ENCODE measurements around the gene CACHD1.

CACHD1 gene

DNA sequence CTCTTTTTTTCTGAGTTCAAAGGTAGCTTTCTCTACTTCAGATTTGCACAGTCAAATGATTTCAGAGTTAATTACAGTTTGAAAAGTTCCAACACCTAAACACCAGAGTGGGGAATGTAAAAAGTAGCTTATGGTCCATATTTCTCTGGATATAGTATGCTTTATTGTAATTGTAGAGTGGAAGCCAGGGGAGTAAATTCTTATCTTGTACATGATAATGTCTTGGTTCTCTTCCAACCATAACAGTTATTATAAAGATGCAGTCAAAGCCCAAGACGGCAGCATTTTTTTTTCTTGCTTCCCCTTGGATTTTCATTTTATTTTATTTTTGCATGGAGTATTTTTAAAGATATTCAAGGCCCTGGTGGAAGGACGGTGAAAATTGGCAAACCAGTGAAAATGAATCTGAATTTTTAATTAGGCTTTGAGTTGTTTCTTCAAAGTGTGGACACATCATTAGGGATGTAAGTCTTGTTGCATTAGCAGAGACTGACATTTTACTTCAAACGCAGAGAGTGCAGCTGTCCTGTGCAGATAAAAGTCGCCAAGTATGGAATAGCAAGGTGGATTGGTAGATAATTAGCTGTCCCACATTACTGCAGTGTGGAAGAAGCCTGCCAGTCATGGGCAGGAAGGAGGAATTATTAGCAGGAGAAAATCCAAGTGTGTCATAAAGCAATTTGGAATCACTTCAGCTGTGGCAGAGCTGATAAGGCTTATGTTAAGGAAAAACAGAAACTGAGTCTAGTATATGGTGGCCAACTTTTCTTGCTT lies 11.3 kb downstream of the CACHD1 start:
- H2BK120ac ChIP-seq (ENCODE audit: insufficient read depth, low read length, poor library complexity): no peak overlapping the region
- H3K27ac ChIP-seq (ENCODE audit: low read depth, low read length): no peak overlapping the region
- H3K14ac ChIP-seq (ENCODE audit: low read length): no peak overlapping the region
- no peak overlapping the region for H3K9ac ChIP-seq (ENCODE audit: low read length)
- no peaks in the 10 kb centered on the region for H3K36me3 ChIP-seq (ENCODE audit: control insufficient read depth in 1 of 2, insufficient read depth in 2 of 2, low read length in 2 of 2)
- H3K79me2 ChIP-seq (ENCODE audit: control insufficient read depth, insufficient read depth, low read length, poor library complexity): no peaks in the 10 kb centered on the region
- H3K27me3 ChIP-seq (ENCODE audit: insufficient read depth, low read length): no peaks in the 10 kb centered on the region
- H3K4ac ChIP-seq (ENCODE audit: low read depth, low read length): no peak overlapping the region
- H3K18ac ChIP-seq (ENCODE audit: low read length): no peak overlapping the region
- H4K91ac ChIP-seq (ENCODE audit: low read depth, low read length): no peak overlapping the region
- H2BK12ac ChIP-seq (ENCODE audit: low read length): no peak overlapping the region
- no peak overlapping the region for H2BK5ac ChIP-seq (ENCODE audit: low read depth, low read length, poor library complexity)
- H3K4me1 ChIP-seq (ENCODE audit: control insufficient read depth in 1 of 2, insufficient read depth in 2 of 2, low read length in 2 of 2): peaks cover 7 to 8% of the 10 kb centered on the region in 2 experiments
- H2AK5ac ChIP-seq (ENCODE audit: low read length): no peak overlapping the region
- no peaks in the 10 kb centered on the region for H3K9me3 ChIP-seq (ENCODE audit: insufficient read depth, low read depth, low read length)
- DNase-seq: no peak
- no peak overlapping the region for H2AFZ ChIP-seq (ENCODE audit: insufficient read depth, low read length, poor library complexity)
- H3K4me2 ChIP-seq (ENCODE audit: low read length): no peak overlapping the region
- no peak overlapping the region for H3K23ac ChIP-seq (ENCODE audit: low read length)
- peaks cover 6% of the 10 kb centered on the region for H3K79me1 ChIP-seq (ENCODE audit: low read length)
- WGBS (ENCODE audit: extremely low coverage, insufficient coverage, insufficient read length): no CpG with 5 or more reads among the region's 4 CpGs
- H4K12ac ChIP-seq (ENCODE audit: low read depth, low read length): no peak overlapping the region
- H4K8ac ChIP-seq (ENCODE audit: low read depth, low read length): no peak overlapping the region
- H3K4me3 ChIP-seq (ENCODE audit: low read depth, low read length): no peak overlapping the region

DNA sequence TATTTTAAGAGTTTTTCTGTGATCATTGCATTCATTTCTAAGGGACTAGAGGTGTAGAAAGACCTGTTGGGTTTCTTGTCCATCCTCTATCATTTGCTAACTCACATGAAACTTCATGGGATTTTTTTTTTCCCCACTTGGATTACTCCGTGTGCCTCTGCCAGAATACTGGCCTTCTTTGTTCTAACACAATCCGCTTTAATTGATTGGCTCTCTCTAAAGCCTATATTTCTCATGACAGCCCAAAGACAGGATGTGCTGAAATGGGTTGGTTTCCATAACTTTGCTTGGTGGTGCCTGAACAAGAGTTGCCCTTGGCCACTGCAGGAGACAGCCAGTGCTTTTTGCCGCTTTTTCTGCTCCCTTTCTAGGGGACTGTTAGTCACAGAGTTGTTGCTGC lies 12.2 kb downstream of the CACHD1 start:
- H3K4me2 ChIP-seq (ENCODE audit: low read length): no peak overlapping the region
- no peaks in the 10 kb centered on the region for H3K36me3 ChIP-seq (ENCODE audit: control insufficient read depth in 1 of 2, insufficient read depth in 2 of 2, low read length in 2 of 2)
- H3K27me3 ChIP-seq (ENCODE audit: insufficient read depth, low read length): no peaks in the 10 kb centered on the region
- no peak overlapping the region for H4K8ac ChIP-seq (ENCODE audit: low read depth, low read length)
- no peak overlapping the region for H3K23ac ChIP-seq (ENCODE audit: low read length)
- peak overlapping the region; percentile 61 for H2BK5ac ChIP-seq (ENCODE audit: low read depth, low read length, poor library complexity)
- no CpG with 5 or more reads among the region's 3 CpGs for WGBS (ENCODE audit: extremely low coverage, insufficient coverage, insufficient read length)
- no peak overlapping the region for H3K4ac ChIP-seq (ENCODE audit: low read depth, low read length)
- H2BK12ac ChIP-seq (ENCODE audit: low read length): peak overlapping the region; percentile 88
- no peak overlapping the region for H2AK5ac ChIP-seq (ENCODE audit: low read length)
- peak overlapping the region; percentile 76 for H4K91ac ChIP-seq (ENCODE audit: low read depth, low read length)
- peaks cover 6% of the 10 kb centered on the region for H3K79me1 ChIP-seq (ENCODE audit: low read length)
- H3K79me2 ChIP-seq (ENCODE audit: control insufficient read depth, insufficient read depth, low read length, poor library complexity): no peaks in the 10 kb centered on the region
- H2AFZ ChIP-seq (ENCODE audit: insufficient read depth, low read length, poor library complexity): no peak overlapping the region
- no peak overlapping the region for H3K4me3 ChIP-seq (ENCODE audit: low read depth, low read length)
- H3K14ac ChIP-seq (ENCODE audit: low read length): peak overlapping the region; percentile 22
- peak overlapping the region; percentile 89 for H3K18ac ChIP-seq (ENCODE audit: low read length)
- H2BK120ac ChIP-seq (ENCODE audit: insufficient read depth, low read length, poor library complexity): peak overlapping the region; percentile 85
- H3K9me3 ChIP-seq (ENCODE audit: insufficient read depth, low read depth, low read length): no peaks in the 10 kb centered on the region
- no peak overlapping the region for H3K9ac ChIP-seq (ENCODE audit: low read length)
- no peak overlapping the region for H3K27ac ChIP-seq (ENCODE audit: low read depth, low read length)
- peaks cover 7 to 8% of the 10 kb centered on the region in 2 experiments for H3K4me1 ChIP-seq (ENCODE audit: control insufficient read depth in 1 of 2, insufficient read depth in 2 of 2, low read length in 2 of 2)
- H4K12ac ChIP-seq (ENCODE audit: low read depth, low read length): no peak overlapping the region
- no peak for DNase-seq

DNA sequence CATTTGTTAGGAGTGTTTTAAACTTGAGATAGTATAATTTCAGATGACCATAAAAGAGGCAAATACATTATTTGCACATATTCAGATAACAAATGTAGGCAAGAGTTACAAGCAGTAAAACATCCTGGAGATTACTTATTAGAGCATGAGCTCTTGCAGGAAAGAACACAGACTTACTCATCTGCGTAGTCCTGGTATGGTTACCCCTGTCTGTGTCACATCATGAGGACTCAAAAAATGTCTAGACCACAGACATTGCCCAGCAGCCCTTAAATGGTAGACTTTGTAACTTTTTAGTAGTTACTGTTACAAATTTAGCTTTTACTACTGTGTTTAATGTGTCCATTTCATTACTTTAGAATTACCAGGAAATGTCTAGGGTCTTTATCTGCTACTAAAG lies 12.8 kb downstream of the CACHD1 start:
- no peak overlapping the region for H4K91ac ChIP-seq (ENCODE audit: low read depth, low read length)
- peaks cover 6% of the 10 kb centered on the region for H3K79me1 ChIP-seq (ENCODE audit: low read length)
- no peak overlapping the region for H3K14ac ChIP-seq (ENCODE audit: low read length)
- H2BK120ac ChIP-seq (ENCODE audit: insufficient read depth, low read length, poor library complexity): no peak overlapping the region
- no peak overlapping the region for H2AK5ac ChIP-seq (ENCODE audit: low read length)
- H3K4me3 ChIP-seq (ENCODE audit: low read depth, low read length): no peak overlapping the region
- H3K9ac ChIP-seq (ENCODE audit: low read length): no peak overlapping the region
- H3K4me1 ChIP-seq (ENCODE audit: control insufficient read depth in 1 of 2, insufficient read depth in 2 of 2, low read length in 2 of 2): peaks cover 7 to 8% of the 10 kb centered on the region in 2 experiments
- no peak overlapping the region for H3K4ac ChIP-seq (ENCODE audit: low read depth, low read length)
- no peaks in the 10 kb centered on the region for H3K79me2 ChIP-seq (ENCODE audit: control insufficient read depth, insufficient read depth, low read length, poor library complexity)
- no peaks in the 10 kb centered on the region for H3K27me3 ChIP-seq (ENCODE audit: insufficient read depth, low read length)
- no peak overlapping the region for H4K12ac ChIP-seq (ENCODE audit: low read depth, low read length)
- H2BK12ac ChIP-seq (ENCODE audit: low read length): no peak overlapping the region
- H2AFZ ChIP-seq (ENCODE audit: insufficient read depth, low read length, poor library complexity): no peak overlapping the region
- DNase-seq: no peak
- no peak overlapping the region for H3K27ac ChIP-seq (ENCODE audit: low read depth, low read length)
- H3K18ac ChIP-seq (ENCODE audit: low read length): no peak overlapping the region
- H3K23ac ChIP-seq (ENCODE audit: low read length): no peak overlapping the region
- no peaks in the 10 kb centered on the region for H3K9me3 ChIP-seq (ENCODE audit: insufficient read depth, low read depth, low read length)
- no peak overlapping the region for H2BK5ac ChIP-seq (ENCODE audit: low read depth, low read length, poor library complexity)
- no peaks in the 10 kb centered on the region for H3K36me3 ChIP-seq (ENCODE audit: control insufficient read depth in 1 of 2, insufficient read depth in 2 of 2, low read length in 2 of 2)
- no CpG with 5 or more reads among the region's 1 CpG for WGBS (ENCODE audit: extremely low coverage, insufficient coverage, insufficient read length)
- H3K4me2 ChIP-seq (ENCODE audit: low read length): no peak overlapping the region
- H4K8ac ChIP-seq (ENCODE audit: low read depth, low read length): no peak overlapping the region

DNA sequence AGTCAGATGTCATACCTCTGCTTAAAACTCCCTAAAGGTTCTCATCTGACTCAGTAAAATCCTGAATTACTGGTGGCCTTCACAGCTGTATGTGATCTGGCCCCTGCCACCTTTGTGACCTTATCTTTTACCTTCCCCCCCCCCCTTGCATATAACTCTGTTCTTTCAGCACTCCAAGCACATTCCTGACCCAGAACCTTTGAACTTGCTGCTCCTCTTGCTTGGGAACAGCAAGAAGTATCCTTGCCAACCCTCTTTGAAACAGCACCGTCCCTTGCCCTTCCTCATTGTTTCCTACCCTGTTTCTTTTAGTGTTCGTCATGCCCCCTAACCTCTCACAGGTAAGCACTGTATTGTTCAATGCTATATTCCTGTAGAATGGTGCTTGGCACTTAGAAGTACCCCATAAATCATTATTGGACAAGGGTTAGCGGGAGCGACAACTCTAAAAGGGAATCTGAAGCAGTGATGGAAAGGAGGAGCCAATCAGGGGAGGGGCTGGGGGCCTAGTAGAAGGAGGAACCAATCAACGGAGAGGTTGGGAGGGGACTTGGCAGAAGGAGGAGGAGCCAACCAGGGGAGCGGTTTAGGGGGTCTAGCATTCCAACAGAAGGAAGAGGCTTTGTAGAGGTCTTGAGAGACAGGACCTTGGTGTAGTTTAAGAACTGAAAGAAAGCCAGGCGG lies 13.9 kb downstream of the CACHD1 start:
- no peak overlapping the region for H4K91ac ChIP-seq (ENCODE audit: low read depth, low read length)
- DNase-seq: no peak
- no peak overlapping the region for H3K4me3 ChIP-seq (ENCODE audit: low read depth, low read length)
- H3K4ac ChIP-seq (ENCODE audit: low read depth, low read length): no peak overlapping the region
- H4K12ac ChIP-seq (ENCODE audit: low read depth, low read length): no peak overlapping the region
- H3K14ac ChIP-seq (ENCODE audit: low read length): no peak overlapping the region
- no peak overlapping the region for H3K27ac ChIP-seq (ENCODE audit: low read depth, low read length)
- H2BK12ac ChIP-seq (ENCODE audit: low read length): no peak overlapping the region
- no peak overlapping the region for H3K18ac ChIP-seq (ENCODE audit: low read length)
- H3K4me1 ChIP-seq (ENCODE audit: control insufficient read depth in 1 of 2, insufficient read depth in 2 of 2, low read length in 2 of 2): peaks cover 7 to 8% of the 10 kb centered on the region in 2 experiments
- H3K36me3 ChIP-seq (ENCODE audit: control insufficient read depth in 1 of 2, insufficient read depth in 2 of 2, low read length in 2 of 2): no peaks in the 10 kb centered on the region
- WGBS (ENCODE audit: extremely low coverage, insufficient coverage, insufficient read length): no CpG with 5 or more reads among the region's 7 CpGs
- H3K4me2 ChIP-seq (ENCODE audit: low read length): no peak overlapping the region
- no peak overlapping the region for H2BK5ac ChIP-seq (ENCODE audit: low read depth, low read length, poor library complexity)
- no peak overlapping the region for H2AK5ac ChIP-seq (ENCODE audit: low read length)
- no peak overlapping the region for H3K9ac ChIP-seq (ENCODE audit: low read length)
- H4K8ac ChIP-seq (ENCODE audit: low read depth, low read length): no peak overlapping the region
- no peaks in the 10 kb centered on the region for H3K79me2 ChIP-seq (ENCODE audit: control insufficient read depth, insufficient read depth, low read length, poor library complexity)
- H3K23ac ChIP-seq (ENCODE audit: low read length): no peak overlapping the region
- no peaks in the 10 kb centered on the region for H3K27me3 ChIP-seq (ENCODE audit: insufficient read depth, low read length)
- H2AFZ ChIP-seq (ENCODE audit: insufficient read depth, low read length, poor library complexity): no peak overlapping the region
- no peak overlapping the region for H2BK120ac ChIP-seq (ENCODE audit: insufficient read depth, low read length, poor library complexity)
- H3K79me1 ChIP-seq (ENCODE audit: low read length): peaks cover 6% of the 10 kb centered on the region
- no peaks in the 10 kb centered on the region for H3K9me3 ChIP-seq (ENCODE audit: insufficient read depth, low read depth, low read length)

Data from trophoblast cell (in vitro differentiated cells and primary cell).